Measurements from ENCODE around the gene INAVA. TPM values are rescaled to one million over a fixed set of nuclear protein-coding genes. Genes with fewer than 3 reads are reported as not detected.

Gene INAVA
- polyA plus RNA-seq, 3 donors from 2014 or later, result 0.10 TPM; not detected in 2

DNA sequence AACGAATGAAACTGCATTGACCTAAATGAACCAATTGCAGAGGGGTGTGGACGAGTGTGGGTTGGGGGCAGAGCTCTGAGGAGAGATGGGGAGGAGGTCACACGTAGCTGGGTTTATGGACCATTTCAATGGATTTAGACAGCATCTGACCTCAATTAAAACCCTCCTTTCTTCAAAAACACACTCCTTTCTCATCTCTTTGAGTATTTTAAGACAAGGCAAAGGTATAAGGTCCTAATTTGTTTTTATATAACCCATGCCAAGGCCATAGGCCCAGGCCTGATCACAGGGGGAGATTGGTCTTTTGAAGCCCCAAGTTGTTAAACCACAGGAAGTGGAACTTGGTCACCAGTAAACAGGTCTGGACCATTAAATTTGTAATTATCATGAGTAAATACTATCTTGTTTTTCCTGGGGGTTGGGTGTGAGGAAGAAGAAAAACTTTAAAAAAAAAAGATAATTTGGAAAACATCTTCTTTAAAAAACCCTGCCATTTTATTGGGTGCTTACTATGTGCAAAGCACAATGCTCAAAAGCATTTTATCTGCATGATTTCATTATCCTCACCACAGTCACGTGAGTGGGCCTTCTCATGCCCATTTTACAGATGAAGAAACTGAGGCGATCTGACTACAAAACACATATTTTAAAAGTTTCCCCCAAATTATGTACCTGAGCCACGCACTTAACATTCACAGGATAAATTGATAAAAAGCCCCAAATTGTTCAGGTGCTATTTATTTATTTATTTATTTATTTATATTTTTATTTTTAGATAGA is 8.9 kb upstream of the INAVA start:
- Mint-ChIP-seq H3K27ac (peak overlapping the region; percentile 83 to 93 (median 88)), H3K36me3 (peaks cover 0 to 3% (median 0%) of the 10 kb centered on the region in 3 donors), H3K4me1 (peaks cover 77 to 92% of the 10 kb centered on the region in 2 donors)

DNA sequence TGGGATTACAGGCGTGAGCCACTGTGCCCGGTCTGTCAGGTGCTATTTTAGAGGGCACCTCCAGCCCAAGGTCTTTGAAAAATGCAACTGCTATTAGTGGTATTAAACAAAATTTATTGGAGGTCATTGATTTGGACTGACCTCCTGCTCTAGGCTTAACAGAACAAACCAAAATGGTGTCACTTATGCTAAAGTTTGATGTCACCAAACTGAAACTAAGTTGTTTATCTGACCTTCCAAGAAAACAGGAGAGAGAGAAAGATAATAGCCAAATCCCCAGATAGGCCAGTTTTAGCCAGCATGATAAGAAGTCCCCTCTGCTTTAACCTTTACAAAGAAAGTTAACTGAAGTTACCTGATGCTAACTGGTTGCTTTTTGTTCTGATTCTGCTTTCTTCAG is 8.1 kb upstream of the INAVA start:
- Mint-ChIP-seq H3K36me3 (peaks cover 0 to 3% (median 0%) of the 10 kb centered on the region in 3 donors), H3K27ac (peak overlapping the region; percentile 83 to 95 (median 88)), H3K9me3 (no peaks in the 10 kb centered on the region), H3K27me3 (ENCODE audit: low read depth in 3 of 3) (peaks cover 9 to 13% (median 12%) of the 10 kb centered on the region in 3 donors), H3K4me1 (peaks cover 76 to 90% of the 10 kb centered on the region in 2 donors), H3K4me3 (peak overlapping the region; percentile 72 to 82 (median 79))
- DNase-seq, result no peak

More for the DNA sequence above, 8.9 kb upstream of the INAVA start:
- Mint-ChIP-seq H3K9me3 (no peaks in the 10 kb centered on the region), H3K27me3 (ENCODE audit: low read depth in 3 of 3) (peaks cover 8 to 13% (median 9%) of the 10 kb centered on the region in 3 donors), H3K4me3 (peak overlapping the region; percentile 49 to 80 (median 56))
- peak; percentile 53 to 57 (median 56) for DNase-seq

DNA sequence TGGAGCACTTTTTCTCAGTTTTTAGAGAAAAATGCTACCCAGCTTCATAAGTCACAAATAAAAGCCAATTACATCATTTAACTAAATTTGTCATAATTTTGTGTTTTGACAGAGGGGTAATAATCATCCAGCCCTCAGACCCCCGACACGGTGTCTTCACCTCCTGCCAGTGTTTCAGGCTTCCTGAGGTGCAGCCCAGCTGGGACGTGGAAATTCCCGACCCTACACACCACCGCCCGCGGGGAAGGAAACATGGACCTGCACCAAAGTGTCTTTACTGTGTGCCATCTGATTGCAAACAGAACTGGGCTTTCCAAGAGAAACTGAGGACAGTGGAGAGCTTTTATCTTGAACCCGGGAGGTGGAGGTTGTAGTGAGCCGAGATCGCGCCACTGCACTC is 7.7 kb upstream of the INAVA start:
- Mint-ChIP-seq H3K27me3 (ENCODE audit: low read depth in 3 of 3) (peaks cover 13 to 15% (median 13%) of the 10 kb centered on the region in 3 donors), H3K36me3 (peaks cover 0 to 3% (median 0%) of the 10 kb centered on the region in 3 donors), H3K9me3 (no peaks in the 10 kb centered on the region), H3K27ac (peak overlapping the region; percentile 83 to 95 (median 88)), H3K4me1 (peaks cover 79 to 90% of the 10 kb centered on the region in 2 donors), H3K4me3 (peak overlapping the region; percentile 72 to 82 (median 79))
- no peak for DNase-seq

DNA sequence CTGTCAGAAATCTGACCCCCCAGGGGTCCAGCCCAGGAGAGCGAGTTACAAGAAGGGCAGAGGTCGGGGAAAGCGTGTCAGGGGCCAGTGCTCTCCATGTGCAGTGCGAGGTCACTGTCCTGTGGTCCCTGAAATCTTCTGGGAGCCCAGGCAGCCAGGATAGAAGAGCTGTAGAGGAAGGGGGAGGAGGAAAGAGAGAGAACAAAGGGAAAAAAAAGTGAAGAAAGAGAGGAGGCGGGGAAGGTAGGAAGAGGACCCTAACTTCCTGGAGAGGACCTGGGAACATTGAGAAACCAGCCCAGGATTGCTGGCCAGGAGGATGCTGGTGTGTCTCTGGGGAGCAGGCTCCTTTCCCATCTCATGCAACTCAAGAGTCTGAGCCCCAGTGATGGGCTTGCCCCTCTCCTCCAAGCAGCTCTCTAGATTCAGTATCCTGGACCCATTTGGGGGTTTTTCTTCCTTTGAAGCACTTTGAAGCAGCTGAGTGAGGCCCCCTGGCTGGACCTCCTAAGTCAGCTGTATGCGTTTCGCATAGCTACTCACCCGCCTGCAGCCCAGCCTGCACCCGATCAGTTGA is 6.8 kb upstream of the INAVA start:
- Mint-ChIP-seq H3K36me3 (peaks cover 0 to 3% (median 0%) of the 10 kb centered on the region in 3 donors), H3K4me3 (peak overlapping the region; percentile 78 to 84 (median 81)), H3K4me1 (peaks cover 79 to 93% of the 10 kb centered on the region in 2 donors), H3K9me3 (no peaks in the 10 kb centered on the region), H3K27ac (peak overlapping the region; percentile 78 to 95 (median 86)), H3K27me3 (ENCODE audit: low read depth in 3 of 3) (peaks cover 13 to 18% (median 18%) of the 10 kb centered on the region in 3 donors)
- DNase-seq, result no peak

DNA sequence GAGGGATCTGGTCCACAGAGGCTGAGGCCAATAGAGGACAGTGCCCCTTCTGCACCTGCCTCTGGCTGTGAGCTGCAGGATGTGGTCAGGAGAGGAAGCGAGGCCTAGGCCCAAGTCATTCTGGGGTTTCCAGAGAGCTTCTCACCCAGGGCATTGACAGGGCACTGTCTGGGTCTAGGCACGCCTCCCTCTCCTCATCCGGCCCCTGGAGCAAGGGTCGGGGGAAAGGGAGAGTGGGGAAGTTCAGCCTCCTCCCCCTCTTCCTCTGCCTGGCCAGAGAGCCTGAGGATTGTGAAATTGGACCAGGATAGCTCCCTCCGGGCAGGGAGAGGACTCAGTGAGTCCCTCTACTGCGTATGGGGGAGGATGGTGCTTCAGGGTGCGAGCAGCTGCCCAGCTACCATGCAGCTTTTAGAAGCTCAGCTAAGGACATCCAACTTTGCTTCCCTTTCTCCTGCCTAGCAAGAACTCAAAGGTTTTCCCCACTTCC is 6.3 kb upstream of the INAVA start:
- Mint-ChIP-seq H3K4me3 (peak overlapping the region; percentile 78 to 84 (median 81)), H3K4me1 (peaks cover 75 to 88% of the 10 kb centered on the region in 2 donors), H3K27ac (peak overlapping the region; percentile 78 to 95 (median 86)), H3K9me3 (no peaks in the 10 kb centered on the region), H3K27me3 (ENCODE audit: low read depth in 3 of 3) (peaks cover 13 to 18% (median 18%) of the 10 kb centered on the region in 3 donors), H3K36me3 (peaks cover 0 to 3% (median 0%) of the 10 kb centered on the region in 3 donors)
- peak; percentile 82 to 87 (median 86) for DNase-seq

DNA sequence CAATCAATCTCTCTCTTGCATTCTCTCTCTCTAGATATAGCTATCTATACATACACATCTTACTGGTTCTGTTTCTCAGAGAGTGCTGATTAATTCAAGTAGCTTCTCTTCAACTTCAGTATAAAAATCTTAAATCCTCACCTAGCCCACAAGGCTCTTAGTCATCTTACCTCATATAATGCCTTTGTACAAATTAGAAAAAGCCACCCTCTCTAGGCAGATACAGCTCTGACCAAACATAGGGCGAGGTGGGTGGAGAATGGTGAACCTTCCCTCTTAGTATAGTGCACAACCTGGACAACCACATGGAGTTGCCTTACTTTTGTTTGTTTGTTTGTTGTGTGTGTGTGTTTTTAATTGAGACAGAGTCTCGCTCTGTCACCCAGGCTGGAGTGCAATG is 5.1 kb upstream of the INAVA start:
- Mint-ChIP-seq H3K9me3 (no peaks in the 10 kb centered on the region), H3K36me3 (no peaks in the 10 kb centered on the region), H3K4me1 (peaks cover 65 to 76% of the 10 kb centered on the region in 2 donors), H3K27ac (peak overlapping the region; percentile 78 to 95 (median 86)), H3K4me3 (peak overlapping the region; percentile 78 to 84 (median 81)), H3K27me3 (ENCODE audit: low read depth in 3 of 3) (peaks cover 11 to 20% (median 18%) of the 10 kb centered on the region in 3 donors)
- peak in 2 of 3 donors; percentile 22 to 51 for DNase-seq

DNA sequence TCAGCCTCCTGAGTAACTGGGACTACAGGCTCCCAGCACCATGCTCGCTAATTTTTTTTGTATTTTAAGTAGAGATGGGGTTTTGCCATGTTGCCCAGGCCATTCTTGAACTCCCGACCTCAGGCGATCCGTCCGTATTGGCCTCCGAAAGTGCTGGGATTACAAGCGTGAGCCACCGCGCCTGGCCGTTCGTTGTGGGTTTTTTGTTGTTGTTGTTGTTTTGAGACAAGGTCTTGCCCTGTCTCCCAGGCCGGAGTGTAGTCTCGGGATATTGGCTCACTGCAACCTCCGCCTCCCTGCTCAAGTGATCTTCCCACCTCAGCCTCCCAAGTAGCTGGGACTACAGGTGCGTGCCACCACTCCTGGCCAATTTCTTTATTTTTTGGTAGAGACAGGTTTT is 4.7 kb upstream of the INAVA start:
- Mint-ChIP-seq H3K27me3 (ENCODE audit: low read depth in 3 of 3) (peaks cover 11 to 20% (median 18%) of the 10 kb centered on the region in 3 donors), H3K36me3 (no peaks in the 10 kb centered on the region), H3K27ac (peak overlapping the region; percentile 18 to 88 (median 82)), H3K4me1 (peaks cover 62 to 72% of the 10 kb centered on the region in 2 donors), H3K4me3 (peak overlapping the region; percentile 78 to 84 (median 81)), H3K9me3 (no peaks in the 10 kb centered on the region)
- no peak for DNase-seq

DNA sequence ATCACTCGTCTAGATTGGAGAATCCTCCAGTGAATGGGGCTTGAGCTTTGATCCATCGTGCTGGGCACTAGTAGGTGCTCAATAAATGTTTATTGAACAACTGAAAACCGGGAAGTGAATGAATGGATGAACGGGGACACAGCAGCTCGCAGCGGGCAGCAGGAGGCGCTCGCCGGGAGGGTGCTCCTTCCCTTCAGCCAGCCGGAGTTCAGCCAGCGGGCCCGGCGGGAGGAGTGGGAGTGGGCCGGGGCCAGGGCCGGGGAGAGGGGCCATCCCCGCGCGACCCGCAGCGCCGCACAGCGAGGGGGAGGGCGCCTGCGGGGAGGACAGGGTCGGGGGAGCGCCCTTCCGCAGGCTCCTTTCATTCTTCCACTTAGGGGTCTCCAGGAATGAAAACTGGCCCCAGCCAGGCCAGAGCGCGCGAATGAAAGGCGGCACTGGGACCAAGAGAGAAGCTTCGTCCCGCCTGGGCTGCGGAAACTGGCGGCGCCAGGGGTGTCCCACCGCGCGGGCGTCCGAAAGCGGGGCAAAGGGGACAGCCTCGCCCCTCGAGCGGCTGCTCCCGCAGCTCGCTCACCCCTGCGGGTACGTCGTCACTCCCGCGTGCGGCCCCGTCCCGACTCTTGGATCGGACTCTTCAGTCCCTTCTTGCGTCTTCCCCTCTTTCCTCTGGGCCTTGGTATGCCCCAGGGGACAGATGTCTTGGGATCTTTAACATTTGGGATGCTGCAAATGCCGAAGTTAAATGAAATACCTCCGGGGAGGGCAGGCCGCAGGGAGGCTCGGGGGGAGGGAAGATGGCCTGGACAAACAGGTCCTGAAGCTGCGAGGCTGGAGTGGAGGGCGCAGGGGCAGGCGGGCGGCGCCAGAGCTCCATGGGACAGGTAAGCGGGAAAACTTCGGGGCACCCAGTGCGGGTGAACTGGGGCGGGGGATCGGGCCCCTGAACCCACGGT is 3.6 kb upstream of the INAVA start:
- no peaks in the 10 kb centered on the region for H3K9me3 Mint-ChIP-seq
- H3K4me1 Mint-ChIP-seq, result peaks cover 54 to 62% of the 10 kb centered on the region in 2 donors
- peak in 2 of 3 donors; percentile 26 to 38 for DNase-seq
- peaks cover 11 to 22% (median 16%) of the 10 kb centered on the region in 3 donors for H3K27me3 Mint-ChIP-seq (ENCODE audit: low read depth in 3 of 3)
- peak overlapping the region in 5 of 6 donors; percentile 80 to 89 (median 83) for H3K27ac Mint-ChIP-seq
- H3K36me3 Mint-ChIP-seq, result no peaks in the 10 kb centered on the region
- peak overlapping the region; percentile 75 to 84 (median 79) for H3K4me3 Mint-ChIP-seq

DNA sequence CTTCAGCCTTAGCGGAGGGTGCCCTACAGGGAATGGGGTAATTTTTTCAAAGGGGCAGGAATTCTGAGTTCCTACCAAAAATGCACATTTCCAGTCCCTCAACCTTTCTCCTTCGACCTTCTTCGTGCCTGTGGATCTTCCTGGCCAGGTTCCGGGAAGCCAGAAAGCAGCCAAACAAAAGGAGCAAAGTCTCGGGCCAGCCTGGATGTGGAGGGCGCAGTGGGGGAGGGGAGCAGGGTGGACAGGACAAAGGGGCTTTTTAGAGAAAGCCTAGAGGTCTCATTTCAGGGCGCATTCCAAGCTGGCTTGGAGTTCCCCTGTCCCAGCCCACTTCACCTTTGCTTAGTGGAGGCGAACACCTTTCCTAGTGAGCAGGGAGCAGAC is 2.9 kb upstream of the INAVA start:
- Mint-ChIP-seq H3K27ac (no peak overlapping the region), H3K27me3 (ENCODE audit: low read depth in 3 of 3) (peaks cover 14 to 19% (median 16%) of the 10 kb centered on the region in 3 donors), H3K36me3 (no peaks in the 10 kb centered on the region), H3K4me1 (peaks cover 48 to 56% of the 10 kb centered on the region in 2 donors), H3K9me3 (no peaks in the 10 kb centered on the region), H3K4me3 (peak overlapping the region; percentile 72 to 84 (median 79))
- DNase-seq, result no peak

DNA sequence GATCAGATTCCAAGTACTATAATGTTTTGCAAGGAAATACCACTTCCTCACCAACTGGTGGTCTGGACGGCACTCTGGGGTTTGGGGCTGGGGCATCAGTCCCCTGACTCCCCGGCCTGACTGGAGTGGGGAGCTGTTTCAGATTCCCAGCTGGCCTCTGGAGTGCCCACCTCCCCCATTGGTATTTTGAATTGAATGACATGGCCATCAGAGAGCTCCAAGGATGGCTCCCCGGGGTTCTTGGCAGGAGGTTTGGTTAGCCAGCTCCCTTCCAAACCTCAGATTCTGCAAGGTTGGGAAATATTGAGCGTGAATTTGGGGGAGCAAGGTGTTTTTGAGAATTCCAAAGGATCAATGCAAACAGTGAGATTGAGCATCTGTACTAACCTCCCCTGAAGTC is 2.2 kb upstream of the INAVA start:
- DNase-seq, result no peak
- Mint-ChIP-seq H3K27me3 (ENCODE audit: low read depth in 3 of 3) (peaks cover 14 to 18% (median 16%) of the 10 kb centered on the region in 3 donors), H3K4me3 (peak overlapping the region; percentile 44 to 84 (median 79)), H3K4me1 (peaks cover 41 to 48% of the 10 kb centered on the region in 2 donors), H3K36me3 (no peaks in the 10 kb centered on the region), H3K9me3 (no peaks in the 10 kb centered on the region), H3K27ac (peak overlapping the region in 1 of 6 donors; percentile 24)

DNA sequence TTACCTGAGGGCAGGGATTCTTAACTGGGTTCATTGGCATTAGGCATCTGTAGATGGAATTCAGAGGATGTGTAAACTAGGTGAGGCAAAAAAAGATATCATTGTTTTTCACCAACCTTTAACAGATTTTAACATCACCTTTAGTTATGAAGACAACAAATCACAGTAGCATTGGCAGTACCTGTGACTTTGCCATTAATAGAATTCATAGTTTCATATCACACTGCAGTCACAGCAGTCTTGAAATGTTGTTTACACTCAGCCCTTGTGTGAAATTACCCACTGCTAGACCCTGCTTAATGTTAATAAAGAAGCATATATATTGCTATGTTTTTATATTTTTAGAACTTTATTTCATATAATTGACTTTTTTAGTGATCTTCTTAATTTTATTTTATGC is 1.7 kb upstream of the INAVA start:
- no peaks in the 10 kb centered on the region for H3K36me3 Mint-ChIP-seq
- no peak for DNase-seq
- peaks cover 37 to 44% of the 10 kb centered on the region in 2 donors for H3K4me1 Mint-ChIP-seq
- H3K4me3 Mint-ChIP-seq, result peak overlapping the region in 2 of 5 donors; percentile 53 to 54
- H3K9me3 Mint-ChIP-seq, result no peaks in the 10 kb centered on the region
- peaks cover 12 to 16% (median 16%) of the 10 kb centered on the region in 3 donors for H3K27me3 Mint-ChIP-seq (ENCODE audit: low read depth in 3 of 3)
- peak overlapping the region in 1 of 6 donors; percentile 24 for H3K27ac Mint-ChIP-seq

DNA sequence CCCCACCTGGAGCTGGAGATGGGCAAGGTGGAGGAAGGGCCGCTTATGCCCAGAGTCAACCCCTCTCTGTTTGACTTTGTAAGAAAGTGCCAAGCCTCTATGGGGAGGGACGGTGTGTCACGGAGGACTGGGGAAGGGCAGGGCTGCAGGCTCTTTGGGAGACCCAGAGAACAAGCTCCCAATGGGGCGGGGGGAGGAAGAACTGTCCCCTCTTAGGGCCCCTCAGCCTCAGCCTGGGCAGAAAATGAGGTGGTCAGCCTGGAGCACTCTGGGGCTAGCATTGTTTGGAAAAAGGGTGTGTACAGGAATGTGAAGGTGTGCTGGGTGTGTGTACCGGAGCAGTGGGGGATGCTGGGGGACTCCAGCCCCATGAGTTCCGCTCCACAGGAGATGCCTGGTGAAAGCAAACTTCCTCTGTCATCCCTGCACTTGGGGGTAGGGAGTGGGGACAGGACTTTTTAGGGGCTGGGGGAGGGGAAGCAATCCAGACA is 1.2 kb upstream of the INAVA start:
- no peak for DNase-seq
- H3K4me1 Mint-ChIP-seq, result peaks cover 32 to 39% of the 10 kb centered on the region in 2 donors
- H3K36me3 Mint-ChIP-seq, result no peaks in the 10 kb centered on the region
- H3K27me3 Mint-ChIP-seq (ENCODE audit: low read depth in 3 of 3), result peaks cover 8 to 16% (median 15%) of the 10 kb centered on the region in 3 donors
- no peaks in the 10 kb centered on the region for H3K9me3 Mint-ChIP-seq
- H3K27ac Mint-ChIP-seq, result no peak overlapping the region
- no peak overlapping the region for H3K4me3 Mint-ChIP-seq

DNA sequence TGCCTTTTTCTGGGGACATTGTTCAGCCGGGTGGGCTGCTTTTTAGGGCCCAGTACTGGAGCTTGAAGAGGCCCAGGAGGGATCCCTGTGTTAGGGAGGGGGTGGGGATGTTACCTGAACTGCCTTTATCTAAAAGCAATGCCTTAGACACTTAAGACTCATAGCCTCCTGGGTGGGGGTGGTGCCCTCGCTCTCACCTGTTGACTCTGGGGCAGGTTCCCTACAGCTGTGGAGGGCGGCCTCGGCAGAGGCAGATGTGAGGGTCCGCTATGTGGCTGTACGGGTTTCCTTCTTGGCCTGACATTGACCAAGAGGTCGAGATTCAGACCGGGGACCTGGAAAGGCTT is 716 bp downstream of the INAVA start:
- Mint-ChIP-seq H3K27ac (no peak overlapping the region), H3K27me3 (ENCODE audit: low read depth in 3 of 3) (peaks cover 4 to 19% (median 15%) of the 10 kb centered on the region in 3 donors), H3K4me1 (peaks cover 12 to 19% of the 10 kb centered on the region in 2 donors), H3K36me3 (no peaks in the 10 kb centered on the region), H3K4me3 (no peak overlapping the region), H3K9me3 (no peaks in the 10 kb centered on the region)
- DNase-seq, result no peak

Data from immature natural killer cell (primary cell).